ENCODE measurements around the gene CDH13. TPM values are rescaled to one million over a fixed set of nuclear protein-coding genes. Genes with fewer than 3 reads are reported as not detected.

Gene CDH13
- total RNA-seq, 1 experiment from 2014 or later = 2.1 TPM

DNA sequence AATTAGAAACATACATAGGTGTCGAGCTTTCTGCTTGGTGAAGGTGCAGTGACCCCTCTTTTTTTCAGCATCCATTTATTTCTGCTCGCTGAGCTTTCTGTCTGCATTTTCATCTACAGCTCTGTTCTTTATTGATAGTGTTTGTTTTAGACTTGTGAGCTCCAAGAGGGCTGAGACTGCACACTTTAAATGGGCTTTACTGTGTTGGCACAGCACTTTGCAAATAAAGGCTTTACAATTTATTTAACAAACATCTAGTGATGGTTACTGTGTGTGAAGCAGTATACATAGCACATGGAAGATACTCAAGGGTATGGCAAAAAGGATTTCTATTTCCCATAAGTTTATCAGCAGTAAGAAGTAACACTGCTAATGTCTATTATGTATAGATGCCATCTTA is 617.3 kb downstream of the CDH13 start:
- ChIA-PET CTCF (no interaction called here), POLR2A (ENCODE audit: low non-redundant PET) (no interaction called here)
- intact Hi-C loops (cut with micrococcal nuclease; ENCODE audit: unreplicated experiment) = no loop called here
- no peaks in the 10 kb centered on the region for H3K4me1 ChIP-seq (ENCODE audit: insufficient read depth, low read length, poor library complexity, severe bottlenecking)
- no peak overlapping the region for H3K4me3 ChIP-seq (ENCODE audit: low read depth, low read length, poor library complexity, severe bottlenecking)
- H3K9me3 ChIP-seq (ENCODE audit: low read depth, low read length, poor library complexity, severe bottlenecking) = no peaks in the 10 kb centered on the region
- peaks cover 29% of the 10 kb centered on the region for H3K27me3 ChIP-seq (replicated peaks; ENCODE audit: insufficient read depth, low read depth, low read length, poor library complexity)
- no peak for DNase-seq (ENCODE audit: low spot score)
- TF ChIP-seq CTCF (conservative IDR thresholded peaks at IDR 0.05; ENCODE audit: low read depth, low read length) (no peak), EZH2 (IDR thresholded peaks at IDR 0.05; ENCODE audit: borderline replicate concordance, low read depth, low read length, poor library complexity, severe bottlenecking) (no peak)
- BruUV-seq (replicated peaks) = no TSS peak
- H3K27ac ChIP-seq (ENCODE audit: low read depth, low read length, poor library complexity, severe bottlenecking) = no peak overlapping the region
- H3K36me3 ChIP-seq (ENCODE audit: insufficient read depth, low read length, poor library complexity, severe bottlenecking) = no peaks in the 10 kb centered on the region

DNA sequence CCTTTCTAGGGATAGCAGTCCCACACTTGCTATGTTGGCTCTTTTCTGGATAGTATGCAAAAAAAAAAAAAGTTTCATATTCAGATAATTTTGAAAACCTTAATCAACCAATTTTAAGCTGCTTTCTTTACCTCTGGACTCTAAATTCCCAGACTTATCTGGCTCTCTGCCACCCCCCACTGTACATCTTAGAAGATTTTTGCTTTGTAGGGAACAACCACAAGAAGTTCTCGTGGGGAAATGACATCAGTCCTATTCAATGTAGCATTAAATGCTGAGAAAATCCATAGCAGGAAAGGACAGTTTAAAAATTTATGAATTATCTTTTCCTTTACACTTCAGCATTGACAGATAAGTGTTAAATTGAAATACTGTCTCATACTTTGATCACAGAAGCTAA is 618.3 kb downstream of the CDH13 start:
- Histone ChIP-seq H3K27me3 (replicated peaks; ENCODE audit: insufficient read depth, low read depth, low read length, poor library complexity) (peaks cover 29% of the 10 kb centered on the region), H3K4me3 (ENCODE audit: low read depth, low read length, poor library complexity, severe bottlenecking) (no peak overlapping the region), H3K27ac (ENCODE audit: low read depth, low read length, poor library complexity, severe bottlenecking) (no peak overlapping the region), H3K4me1 (ENCODE audit: insufficient read depth, low read length, poor library complexity, severe bottlenecking) (no peaks in the 10 kb centered on the region), H3K36me3 (ENCODE audit: insufficient read depth, low read length, poor library complexity, severe bottlenecking) (no peaks in the 10 kb centered on the region), H3K9me3 (ENCODE audit: low read depth, low read length, poor library complexity, severe bottlenecking) (no peaks in the 10 kb centered on the region)
- CTCF ChIA-PET = no interaction called here
- BruUV-seq (replicated peaks) = no TSS peak
- POLR2A ChIA-PET (ENCODE audit: low non-redundant PET) = no interaction called here
- TF ChIP-seq EZH2 (IDR thresholded peaks at IDR 0.05; ENCODE audit: borderline replicate concordance, low read depth, low read length, poor library complexity, severe bottlenecking) (no peak), CTCF (conservative IDR thresholded peaks at IDR 0.05; ENCODE audit: low read depth, low read length) (no peak)
- intact Hi-C loops (cut with micrococcal nuclease; ENCODE audit: unreplicated experiment) = no loop called here
- no peak for DNase-seq (ENCODE audit: low spot score)

DNA sequence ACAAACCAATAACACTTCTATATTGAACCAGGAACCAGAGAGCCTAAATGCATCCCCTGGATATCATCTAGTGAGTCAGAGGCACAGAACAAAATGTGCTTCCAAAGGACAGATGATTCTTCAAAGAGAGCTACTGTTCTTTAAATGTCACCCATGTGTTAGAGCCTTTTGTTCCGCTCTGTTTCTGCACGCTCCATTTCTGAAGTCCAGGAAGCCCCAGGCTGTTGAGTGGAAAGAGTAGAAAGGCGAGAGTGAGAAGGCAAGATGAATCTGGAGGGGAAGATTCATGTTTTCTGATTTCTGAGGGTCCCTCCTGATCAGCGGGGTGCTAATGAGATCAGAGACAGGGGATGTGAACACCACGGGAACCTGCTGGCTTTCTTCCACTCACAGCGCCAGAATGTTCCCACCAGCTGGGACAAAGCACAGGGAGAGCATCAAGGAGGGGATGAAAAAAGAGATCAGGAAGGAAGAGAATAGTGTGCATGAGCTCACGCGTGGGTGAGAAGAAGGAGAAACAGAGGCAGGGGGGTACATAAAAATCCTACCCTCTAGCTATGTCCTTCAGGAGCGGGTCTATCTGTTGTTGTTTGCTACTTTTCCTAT is 621.1 kb downstream of the CDH13 start:
- Histone ChIP-seq H3K27me3 (replicated peaks; ENCODE audit: insufficient read depth, low read depth, low read length, poor library complexity) (peaks cover 29% of the 10 kb centered on the region), H3K27ac (ENCODE audit: low read depth, low read length, poor library complexity, severe bottlenecking) (no peak overlapping the region), H3K4me3 (ENCODE audit: low read depth, low read length, poor library complexity, severe bottlenecking) (no peak overlapping the region), H3K36me3 (ENCODE audit: insufficient read depth, low read length, poor library complexity, severe bottlenecking) (no peaks in the 10 kb centered on the region), H3K9me3 (ENCODE audit: low read depth, low read length, poor library complexity, severe bottlenecking) (no peaks in the 10 kb centered on the region), H3K4me1 (ENCODE audit: insufficient read depth, low read length, poor library complexity, severe bottlenecking) (no peaks in the 10 kb centered on the region)
- POLR2A ChIA-PET (ENCODE audit: low non-redundant PET) = no interaction called here
- no peak for DNase-seq (ENCODE audit: low spot score)
- CTCF ChIA-PET = no interaction called here
- BruUV-seq (replicated peaks) = no TSS peak
- no peak for TF ChIP-seq CTCF (conservative IDR thresholded peaks at IDR 0.05; ENCODE audit: low read depth, low read length)
- no peak for TF ChIP-seq EZH2 (IDR thresholded peaks at IDR 0.05; ENCODE audit: borderline replicate concordance, low read depth, low read length, poor library complexity, severe bottlenecking)
- intact Hi-C loops (cut with micrococcal nuclease; ENCODE audit: unreplicated experiment) = no loop called here

All from A673 (cell line).